Limb (tissue), 2 donors: ENCODE measurements around the gene DMRTC2.

ENCODE experiments used
- DNase-seq, 2 donors: peaks; one replicate each; pipeline ENCODE4 v3.0.0-alpha.2; 2016; ENCODE audit errors: extremely low spot score in 2 of 2

Gene DMRTC2

DNA sequence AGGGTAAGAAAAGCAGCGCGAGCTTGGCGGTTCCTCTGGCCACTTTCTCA lies at the start of gene DMRTC2:
TSS of gene DMRTC2 (plus strand) at position 42 of the 50 bp plus-strand sequence. CDS start 2,387 bp downstream, outside the sequence.
- no peak for DNase-seq

- DNase-seq = no peak
These were observed 48.5 kb upstream of the DMRTC2 start, which contains the start of gene CEACAM3 for GRCh38 chr19:41796362-41796761. Gene CEACAM3, plus strand, starts transcription at chr19:41796587. Its CDS starts 91 bp downstream, at chr19:41796678.

- DNase-seq = no peak
These were observed 47.9 kb upstream of the DMRTC2 start for GRCh38 chr19:41796901-41797300.

- DNase-seq = no peak
These were observed 45.3 kb upstream of the DMRTC2 start for GRCh38 chr19:41799444-41800000.

- DNase-seq = no peak
These were observed 43.8 kb upstream of the DMRTC2 start for GRCh38 chr19:41801031-41801430.

DNA sequence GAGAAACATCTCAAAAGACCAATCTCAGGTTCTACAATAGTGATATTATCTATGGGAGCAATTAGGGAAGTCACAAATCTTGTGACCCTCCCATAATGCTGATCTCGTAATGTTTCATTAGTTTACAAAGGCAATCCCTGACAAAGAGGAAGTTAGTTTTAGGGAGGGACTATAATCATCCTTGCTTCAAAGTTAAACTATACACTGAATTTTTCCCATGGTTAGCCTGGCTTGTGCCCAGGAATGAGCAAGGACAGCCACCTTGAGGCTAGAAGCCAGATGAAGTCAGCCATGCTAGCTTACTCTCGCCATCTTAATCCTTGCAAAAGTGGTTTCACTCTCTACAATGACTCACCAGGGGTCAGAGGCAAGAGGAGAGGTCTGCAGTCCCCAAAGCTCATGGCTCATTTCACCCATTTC lies 43.0 kb upstream of the DMRTC2 start:
- DNase-seq = no peak

- DNase-seq = no peak
These were observed 42.1 kb upstream of the DMRTC2 start for GRCh38 chr19:41802770-41803169.

DNA sequence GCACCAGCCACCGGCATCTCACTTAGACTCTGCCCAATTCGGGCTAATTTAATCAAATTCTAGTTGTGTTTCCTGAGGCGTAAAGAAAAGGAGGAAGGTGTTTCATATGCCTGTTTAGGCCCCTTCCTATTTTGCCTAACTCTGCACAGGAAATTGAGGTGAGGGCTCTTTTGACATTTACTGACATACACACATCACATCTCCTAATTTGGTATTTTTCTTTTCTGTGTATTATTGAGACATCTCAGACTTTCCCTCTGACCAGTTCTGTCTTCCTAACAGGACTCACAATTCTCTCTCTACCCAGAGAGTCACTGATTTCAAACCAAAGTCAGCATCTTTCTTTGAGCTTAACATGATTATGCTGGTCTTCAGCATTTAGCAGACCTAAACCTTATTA lies 40.5 kb upstream of the DMRTC2 start:
- DNase-seq = no peak

DNA sequence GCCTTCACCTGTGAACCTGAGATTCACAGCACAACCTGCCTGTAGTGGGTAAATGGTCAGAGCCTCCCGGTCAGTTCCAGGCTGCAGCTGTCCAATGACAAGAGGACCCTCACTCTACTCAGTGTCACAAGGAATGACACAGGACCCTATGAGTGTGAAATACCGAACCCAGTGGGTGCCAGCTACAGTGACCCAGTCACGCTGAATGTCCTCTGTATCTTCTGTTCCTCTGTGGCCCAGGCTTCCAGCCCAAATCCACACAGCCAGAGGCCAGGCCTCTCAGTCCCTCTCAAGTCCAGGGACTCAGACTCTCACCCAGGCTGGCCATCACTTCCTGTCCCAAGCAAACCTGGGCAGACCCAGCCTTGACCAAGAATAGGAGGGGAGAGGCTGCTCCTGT lies 37.7 kb upstream of the DMRTC2 start:
- DNase-seq = no peak

DNA sequence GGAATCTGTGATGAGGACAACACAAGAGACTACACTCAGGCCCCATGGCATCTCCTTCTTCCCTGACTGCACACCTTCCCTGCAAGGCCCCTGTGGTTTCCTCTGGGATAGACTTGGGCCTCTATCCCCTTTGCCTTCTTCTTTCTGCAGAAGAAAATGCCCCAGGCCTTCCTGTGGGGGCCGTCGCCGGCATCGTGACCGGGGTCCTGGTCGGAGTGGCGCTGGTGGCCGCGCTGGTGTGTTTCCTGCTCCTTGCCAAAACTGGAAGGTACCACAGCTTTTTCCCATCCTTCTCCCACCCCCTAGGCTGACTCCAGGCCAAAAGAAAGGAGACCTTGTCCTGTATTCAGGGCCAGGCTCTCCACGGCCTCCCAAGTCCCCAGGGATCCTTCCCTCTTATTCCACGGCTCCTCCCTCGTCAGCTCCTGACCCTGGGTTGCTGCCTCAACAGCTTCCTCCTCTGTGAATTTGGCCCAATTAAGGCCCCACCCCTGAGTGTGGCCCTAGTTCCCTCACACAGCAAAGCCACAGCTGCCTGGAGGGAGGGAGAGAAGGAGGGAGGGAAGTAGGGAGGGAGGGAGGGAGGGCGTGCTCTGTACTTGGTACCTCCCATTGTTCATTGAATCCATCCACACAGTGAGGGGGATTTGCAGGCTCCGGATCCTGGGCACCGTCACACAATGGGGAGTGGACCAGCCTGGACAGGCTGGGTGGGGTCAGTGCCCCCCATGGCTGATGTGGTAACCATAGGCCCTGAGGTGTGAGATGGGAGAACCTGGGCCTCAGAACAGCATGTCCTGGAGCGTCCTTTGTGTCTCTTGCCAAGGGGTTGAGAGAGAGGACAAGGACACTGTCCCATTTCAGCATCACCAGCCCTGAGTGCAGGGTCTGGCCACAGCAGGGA lies 35.9 kb upstream of the DMRTC2 start:
- DNase-seq = no peak

GRCh38 chr19:41810301-41810700 lies 34.5 kb upstream of the DMRTC2 start:
- no peak for DNase-seq

- DNase-seq = no peak
These were observed 33.8 kb upstream of the DMRTC2 start for GRCh38 chr19:41811036-41811435.

- no peak for DNase-seq
These were observed 32.9 kb upstream of the DMRTC2 start for GRCh38 chr19:41811981-41812380.

DNA sequence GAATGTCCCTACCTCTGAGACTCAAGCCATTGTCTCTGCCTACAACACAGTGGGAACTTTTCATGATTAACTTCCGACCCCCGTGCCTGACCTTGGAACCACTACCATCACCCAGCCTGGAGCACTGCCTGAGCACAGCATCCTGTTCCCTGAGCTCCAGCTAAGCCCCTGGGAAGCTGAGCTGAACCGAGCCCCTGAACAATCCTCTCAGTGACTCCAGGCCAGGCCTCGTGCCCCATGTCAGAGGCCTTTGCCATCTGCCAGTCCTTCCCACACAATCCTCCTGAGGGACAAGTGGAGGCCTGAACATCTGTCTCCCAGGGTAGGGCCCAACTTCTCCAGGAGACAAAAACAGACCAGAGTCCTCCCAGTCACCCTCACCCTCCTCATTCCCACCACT lies 30.9 kb upstream of the DMRTC2 start:
- no peak for DNase-seq

- no peak for DNase-seq
These were observed 29.5 kb upstream of the DMRTC2 start for GRCh38 chr19:41815301-41815700.

- DNase-seq = no peak
These were observed 28.1 kb upstream of the DMRTC2 start for GRCh38 chr19:41816761-41817160.

- no peak for DNase-seq
These were observed 23.7 kb upstream of the DMRTC2 start for GRCh38 chr19:41821003-41821735.

DNA sequence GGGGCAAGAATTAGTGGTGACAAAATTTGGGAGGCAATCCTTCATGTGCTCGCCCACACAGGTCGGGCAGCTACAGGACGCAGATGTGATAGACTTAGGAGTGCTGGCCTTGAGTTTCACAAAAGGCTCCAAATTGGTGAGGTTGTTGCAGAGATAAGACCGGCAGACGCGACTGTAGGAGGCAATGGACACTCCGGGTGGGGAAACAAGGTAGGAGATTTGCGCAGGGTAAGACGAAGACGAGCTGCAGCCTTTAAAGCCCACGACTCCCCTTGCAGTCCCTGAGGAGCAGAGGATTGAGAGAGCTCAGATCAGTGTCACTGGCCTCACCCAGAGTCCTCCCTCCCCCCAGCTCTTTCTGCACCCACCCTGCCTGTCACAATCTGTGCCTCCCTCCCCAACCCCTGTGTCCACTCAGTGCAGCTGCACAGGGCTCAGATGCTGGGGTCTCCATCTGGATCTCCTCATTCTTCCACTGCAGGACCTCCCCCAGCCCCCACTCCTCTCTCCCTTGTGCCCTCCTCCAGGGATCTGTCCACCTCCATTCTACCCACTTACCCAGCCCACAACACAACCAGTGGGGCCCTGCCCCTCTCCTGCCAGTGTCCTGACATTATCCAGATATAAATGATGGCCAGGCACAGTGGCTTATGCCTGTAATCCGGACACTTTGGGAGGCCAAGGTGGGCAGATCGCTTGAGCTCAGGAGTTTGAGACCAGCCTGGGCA lies 6.7 kb upstream of the DMRTC2 start:
- DNase-seq = no peak

- DNase-seq = no peak
These were observed 5.6 kb upstream of the DMRTC2 start for GRCh38 chr19:41839211-41839610.

DNA sequence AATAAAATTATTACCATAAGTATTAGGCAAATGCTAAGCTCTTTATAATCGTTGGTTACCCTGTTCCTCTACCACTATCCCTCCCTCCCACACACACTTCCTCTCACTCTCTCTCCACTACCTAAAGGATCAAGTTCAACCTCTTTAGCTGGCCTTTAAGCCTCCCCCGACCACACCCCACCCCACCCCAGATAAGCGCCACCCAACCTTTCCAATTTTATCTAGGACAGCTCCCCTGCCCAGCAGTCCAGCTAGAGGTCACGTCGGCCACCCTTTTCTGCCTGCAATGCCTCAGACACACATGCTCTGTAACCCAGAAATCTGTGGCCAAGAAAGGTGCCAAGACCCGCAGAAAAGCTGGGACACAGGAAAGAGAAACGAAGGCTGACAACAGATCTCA lies 1.5 kb upstream of the DMRTC2 start:
- no peak for DNase-seq

DNA sequence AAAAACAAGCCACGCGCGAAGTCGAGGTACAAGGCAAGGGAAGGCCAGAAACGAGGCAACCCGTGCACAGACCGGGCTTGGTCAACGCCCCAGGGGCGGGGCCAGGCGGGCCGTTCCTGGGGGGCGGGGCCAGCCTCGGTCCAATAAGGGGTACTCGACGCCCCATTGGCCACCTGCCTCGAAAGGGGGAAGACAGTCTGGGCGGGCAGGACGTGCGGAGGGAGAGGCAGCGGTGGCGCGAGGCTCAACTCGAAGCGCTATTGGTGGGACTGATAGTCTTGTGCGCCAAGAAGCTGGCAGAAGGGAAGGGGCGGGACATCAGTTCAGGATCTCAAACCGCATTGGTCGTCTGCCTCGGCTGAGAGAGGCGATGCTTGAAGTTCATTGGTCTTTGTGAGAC lies 241 bp upstream of the DMRTC2 start, which contains the start of gene LYPD4:
TSS of gene LYPD4 (minus strand) at position 83 of the 400 bp plus-strand sequence. CDS start 5,398 bp downstream, outside the sequence.
- no peak for DNase-seq

DNA sequence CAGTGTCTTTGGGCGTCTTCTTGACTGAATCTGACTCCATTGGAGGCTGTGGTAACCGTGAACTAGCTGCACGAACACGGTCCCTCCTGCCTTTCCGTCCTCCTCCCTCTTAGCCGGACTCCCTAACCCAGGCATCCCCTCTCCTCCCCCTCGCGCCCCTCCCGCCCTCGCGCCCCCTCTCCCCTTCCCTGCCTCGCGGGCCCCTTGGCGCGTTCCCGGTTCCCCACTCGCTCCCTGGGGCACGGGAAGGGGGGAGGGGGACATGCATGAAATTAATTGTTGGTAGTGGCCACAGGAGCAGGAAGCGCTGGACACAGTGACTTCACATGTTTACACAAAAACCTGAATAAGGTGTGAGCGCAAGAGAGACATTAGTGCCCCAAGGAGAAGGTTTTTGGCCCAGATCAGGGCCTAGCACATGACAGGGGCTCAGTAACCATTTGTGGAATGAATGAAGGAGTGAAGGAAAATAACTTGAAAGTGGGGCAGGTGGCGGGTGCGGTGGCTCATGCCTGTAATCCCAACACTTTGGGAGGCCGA lies 279 bp downstream of the DMRTC2 start:
- DNase-seq = no peak
